GM19193 (cell line): Measurements from ENCODE around the gene TLE1.

Experiments
- POLR2A ChIP-seq: IDR thresholded peaks from 4 replicates; pipeline ENCODE4 v1.6.1; 2011; ENCODE audit not compliant: insufficient read depth, insufficient read length; ENCODE audit errors: extremely low read depth

Gene TLE1

GRCh38 chr9:81584099-81584498 lies 105.2 kb downstream of the TLE1 start:
- TF ChIP-seq POLR2A, result no peak

DNA sequence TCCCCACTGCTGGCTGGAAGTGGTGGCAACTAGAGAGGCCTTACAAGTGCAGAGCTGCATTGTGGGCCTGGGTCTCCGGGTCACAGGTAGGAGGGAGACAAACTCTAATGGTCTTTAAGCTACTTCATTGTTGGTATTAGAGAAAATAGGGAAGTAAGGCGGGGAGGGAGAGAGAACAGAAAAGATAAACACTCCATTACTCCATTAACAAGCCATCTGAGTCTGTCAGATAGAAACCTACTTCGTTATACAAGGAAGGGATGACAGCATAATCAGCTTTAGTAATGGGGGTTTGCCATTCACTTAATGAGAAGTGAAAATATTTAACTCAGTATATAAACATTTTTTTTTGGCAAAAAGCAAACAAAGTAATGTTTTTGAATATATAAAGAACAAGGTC lies 107.4 kb downstream of the TLE1 start:
- no peak for TF ChIP-seq POLR2A

DNA sequence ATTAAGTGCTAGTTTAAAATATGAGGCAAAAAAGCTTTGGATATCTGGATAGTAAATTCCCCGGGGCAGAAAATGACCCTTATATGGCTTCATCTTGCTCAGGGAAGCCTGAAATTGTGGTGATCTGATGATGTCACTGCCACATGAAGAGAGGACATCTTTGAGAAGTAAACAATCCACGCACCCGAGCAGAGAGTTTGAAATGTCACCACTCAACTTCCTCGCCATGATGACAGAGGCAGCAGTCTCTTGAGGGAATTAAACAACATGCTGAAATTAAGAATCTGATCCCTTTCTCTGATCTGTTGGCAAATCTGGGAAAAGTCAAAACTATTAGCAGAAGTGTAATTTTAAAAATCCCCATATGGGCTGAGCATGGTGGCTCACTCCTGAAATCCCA lies 110.0 kb downstream of the TLE1 start:
- TF ChIP-seq POLR2A, result no peak

DNA sequence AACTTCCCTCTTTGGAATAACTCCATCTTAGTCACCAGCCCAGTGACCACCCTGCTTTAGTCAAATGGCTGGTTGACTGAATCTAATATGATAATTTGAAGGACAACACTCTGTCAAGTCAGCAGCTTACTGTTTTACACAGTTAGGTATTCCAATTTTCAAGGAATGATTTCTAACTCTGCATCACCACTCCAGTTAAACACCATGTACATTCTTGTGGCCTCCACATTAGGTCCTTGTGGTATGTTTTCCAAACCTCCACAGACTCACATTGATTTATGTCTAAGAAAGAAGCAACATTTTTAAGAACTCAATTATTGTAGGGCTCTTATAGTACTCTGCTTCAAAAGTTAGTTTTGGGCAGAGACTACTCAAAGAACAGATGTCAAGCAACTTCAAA lies 110.7 kb downstream of the TLE1 start:
- TF ChIP-seq POLR2A, result no peak

DNA sequence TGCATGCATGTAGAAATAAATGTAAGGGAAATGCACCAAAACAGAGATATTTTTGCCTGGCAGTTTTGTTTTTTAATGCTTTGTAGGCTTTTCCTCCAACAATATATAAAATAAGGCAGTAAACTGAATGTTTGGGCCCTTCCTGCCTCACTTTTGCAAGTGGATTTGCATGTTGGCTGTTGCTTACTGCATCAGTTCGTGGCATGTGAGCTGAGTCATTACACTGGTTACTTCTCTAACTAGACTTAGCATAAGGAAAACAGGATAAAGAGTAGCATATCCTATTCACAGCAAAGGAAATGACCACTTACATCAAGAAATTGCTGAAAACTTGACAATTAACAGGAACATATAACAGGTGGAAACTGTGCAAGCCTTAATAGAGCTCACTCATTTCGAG lies 113.4 kb downstream of the TLE1 start:
- no peak for TF ChIP-seq POLR2A

GRCh38 chr9:81574405-81574804 lies 114.9 kb downstream of the TLE1 start:
- TF ChIP-seq POLR2A, result no peak

DNA sequence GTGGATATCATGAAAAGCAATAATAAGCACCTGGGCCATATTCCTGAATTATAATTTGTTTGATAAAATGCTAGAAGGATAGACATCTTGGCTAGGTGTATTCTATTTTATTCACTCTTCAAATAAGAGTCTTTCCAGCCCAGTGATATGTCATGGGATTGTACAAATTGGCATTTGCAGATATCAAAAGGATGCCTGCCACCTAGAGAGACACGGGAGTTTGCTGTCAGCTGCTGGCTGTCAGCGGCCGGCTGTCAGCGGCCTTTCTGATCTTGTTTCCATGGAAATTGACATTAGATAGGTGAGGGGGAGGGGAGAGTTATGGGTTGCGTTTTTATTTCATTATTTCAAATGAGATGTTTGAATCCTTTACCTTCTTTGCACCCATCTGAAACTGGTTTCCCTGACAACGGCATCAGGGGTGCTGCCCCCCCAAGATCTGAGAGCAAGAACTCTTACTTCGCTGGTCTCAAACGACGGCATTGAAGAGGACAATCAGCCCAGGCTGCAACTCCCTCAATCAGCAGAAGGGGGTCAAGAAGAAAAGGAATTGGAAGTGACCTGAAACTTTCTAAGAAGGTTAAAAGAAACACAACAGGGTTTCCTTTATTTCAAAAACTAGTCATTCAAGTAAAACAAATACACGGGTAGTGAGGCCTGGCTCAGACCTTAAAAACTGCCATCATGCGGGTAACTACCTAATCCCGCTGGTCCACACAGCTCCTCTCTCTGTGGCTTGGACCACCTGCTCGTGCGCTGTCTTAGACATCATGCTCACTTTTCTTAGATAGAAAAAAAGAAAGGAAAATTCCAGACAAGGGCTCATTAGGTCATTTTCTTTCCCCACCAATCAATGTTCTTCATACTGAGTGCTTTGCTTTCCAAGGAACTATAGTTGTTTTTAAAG lies 115.7 kb downstream of the TLE1 start:
- TF ChIP-seq POLR2A, result no peak

GRCh38 chr9:81570083-81570482 lies 119.3 kb downstream of the TLE1 start:
- TF ChIP-seq POLR2A, result no peak

- TF ChIP-seq POLR2A, result no peak
Observed at GRCh38 chr9:81566074-81566698, 123.2 kb downstream of the TLE1 start.

DNA sequence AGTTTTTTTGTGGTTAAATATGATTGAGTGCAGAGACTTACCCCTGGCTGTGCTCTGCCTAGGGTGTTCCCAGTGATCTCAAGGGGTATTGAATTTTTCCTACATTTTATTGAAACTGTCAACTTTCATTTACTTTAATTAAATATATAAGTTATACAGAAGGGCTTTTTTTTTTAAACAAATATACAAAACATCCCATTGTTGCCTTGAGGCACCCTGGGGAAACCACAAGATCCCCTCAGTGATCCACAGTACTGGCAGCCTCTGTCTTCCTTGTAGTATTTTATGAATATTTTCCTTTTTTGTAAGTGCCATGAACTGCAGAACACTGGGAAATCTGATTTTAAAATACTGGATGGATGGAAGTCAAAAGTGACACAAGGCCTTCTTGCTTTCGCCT lies 123.7 kb downstream of the TLE1 start:
- TF ChIP-seq POLR2A, result no peak

DNA sequence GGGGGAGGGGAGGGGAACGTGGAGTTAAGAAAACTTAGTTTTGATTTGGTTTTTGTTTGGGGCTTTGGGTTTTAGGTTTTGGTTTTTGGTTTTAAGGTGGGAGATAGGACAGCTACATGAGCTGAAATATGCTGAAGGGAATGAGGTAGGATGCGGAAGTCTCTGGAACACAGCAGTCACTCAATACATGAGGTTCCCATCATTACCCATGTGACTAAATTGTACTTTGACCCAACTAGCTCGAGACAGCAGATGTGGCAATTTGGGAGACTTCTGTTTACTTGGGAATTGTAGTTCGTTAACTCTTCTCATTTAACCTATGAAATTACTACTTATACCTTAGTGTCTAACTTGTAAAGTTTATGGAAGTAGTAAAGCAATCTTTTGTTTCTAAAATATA lies 124.2 kb downstream of the TLE1 start:
- TF ChIP-seq POLR2A, result no peak

- no peak for TF ChIP-seq POLR2A
Observed at GRCh38 chr9:81564632-81565031, 124.7 kb downstream of the TLE1 start.

- TF ChIP-seq POLR2A, result no peak
Observed at GRCh38 chr9:81563739-81564138, 125.6 kb downstream of the TLE1 start.

- TF ChIP-seq POLR2A, result no peak
Observed at GRCh38 chr9:81563020-81563407, 126.3 kb downstream of the TLE1 start.

DNA sequence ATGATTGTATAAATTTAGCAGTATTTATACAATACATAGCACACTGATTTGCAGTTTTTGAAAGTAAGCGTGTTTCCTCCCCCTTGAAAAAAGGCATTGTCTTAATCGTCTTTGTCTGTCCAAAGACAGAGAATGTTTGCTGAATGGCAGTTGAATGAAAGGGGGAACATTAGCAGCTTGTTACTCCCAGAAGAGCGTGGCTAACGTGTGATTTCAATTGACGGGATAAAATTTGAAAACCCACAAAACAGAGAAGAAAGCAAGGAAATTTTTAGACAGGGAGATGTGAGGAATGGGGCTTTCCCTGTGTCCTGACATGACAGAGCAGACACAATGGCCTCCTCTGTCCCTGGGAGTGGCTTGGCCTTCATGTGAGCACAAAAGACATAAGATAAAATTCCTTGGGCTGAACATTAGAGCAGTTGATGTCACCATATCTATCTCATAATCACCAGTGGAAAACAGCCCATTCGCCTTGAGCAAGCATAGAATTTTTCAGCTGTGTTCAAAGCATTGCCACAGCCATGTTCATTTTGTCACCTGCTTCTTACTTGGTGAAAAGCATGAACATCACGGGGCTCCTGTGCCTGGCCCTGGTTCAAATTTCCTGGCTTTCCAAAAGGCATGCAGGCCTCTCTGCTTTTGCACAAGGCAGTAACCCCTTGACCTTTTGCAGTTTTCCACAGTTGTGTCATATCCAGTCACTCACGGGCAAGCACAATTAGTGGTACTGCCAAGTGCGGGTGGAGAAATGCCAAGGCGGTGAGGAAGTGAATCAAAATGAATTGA lies 126.9 kb downstream of the TLE1 start:
- TF ChIP-seq POLR2A, result no peak
